GM06990 (cell line): Measurements from ENCODE around the gene SULT1A2.

Experiments used
- DNase-seq: peaks from one replicate; pipeline ENCODE4 v3.0.0-alpha.2; 2011; ENCODE audit not compliant: insufficient read length; ENCODE audit errors: extremely low read depth
- H3K27me3 ChIP-seq: replicated peaks from 2 replicates; pipeline ENCODE4 v1.6.0; 2011; ENCODE audit warnings: low read length; ENCODE audit not compliant: control insufficient read depth, insufficient read depth
- H3K36me3 ChIP-seq: 2 replicates; pipeline ENCODE4 v1.5.1; 2011; ENCODE audit warnings: low read length; ENCODE audit not compliant: control insufficient read depth, insufficient read depth
- H3K4me3 ChIP-seq: replicated peaks from 2 replicates; pipeline ENCODE4 v1.5.1; 2011; ENCODE audit warnings: low read depth, mild to moderate bottlenecking, control low read depth, low read length
- TF ChIP-seq, protein P1 (sequence below): IDR thresholded peaks from 2 replicates; pipeline ENCODE4 v1.5.1; 2011; ENCODE audit warnings: low read length, control low read depth, mild to moderate bottlenecking, inconsistent platforms; ENCODE audit not compliant: insufficient read depth, poor library complexity, severe bottlenecking

SULT1A2 gene

DNA sequence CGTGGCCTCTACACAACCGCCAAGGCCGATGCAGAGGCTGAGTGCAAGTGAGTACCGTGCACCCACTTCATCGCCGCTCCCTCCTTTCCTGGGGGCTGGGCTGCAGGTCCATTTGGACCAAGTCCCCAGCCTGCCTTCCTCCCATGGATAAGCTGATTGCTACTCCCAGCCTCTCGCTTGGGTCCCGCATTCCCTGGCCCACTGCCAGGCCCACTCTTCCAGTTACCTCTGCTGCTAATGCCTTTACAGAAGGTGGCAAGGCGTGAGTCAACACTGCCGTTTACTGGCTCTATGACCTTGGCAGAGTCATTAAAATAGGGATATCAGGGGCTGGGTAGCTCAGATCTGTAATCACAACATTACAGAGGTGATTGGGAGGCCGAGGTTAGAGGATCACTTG lies 11.2 kb downstream of the SULT1A2 start:
- no peak for DNase-seq
- Histone ChIP-seq H3K27me3 (no peaks in the 10 kb centered on the region), H3K4me3 (no peak overlapping the region), H3K36me3 (peaks cover 9% of the 10 kb centered on the region)
- TF ChIP-seq, protein P1, sequence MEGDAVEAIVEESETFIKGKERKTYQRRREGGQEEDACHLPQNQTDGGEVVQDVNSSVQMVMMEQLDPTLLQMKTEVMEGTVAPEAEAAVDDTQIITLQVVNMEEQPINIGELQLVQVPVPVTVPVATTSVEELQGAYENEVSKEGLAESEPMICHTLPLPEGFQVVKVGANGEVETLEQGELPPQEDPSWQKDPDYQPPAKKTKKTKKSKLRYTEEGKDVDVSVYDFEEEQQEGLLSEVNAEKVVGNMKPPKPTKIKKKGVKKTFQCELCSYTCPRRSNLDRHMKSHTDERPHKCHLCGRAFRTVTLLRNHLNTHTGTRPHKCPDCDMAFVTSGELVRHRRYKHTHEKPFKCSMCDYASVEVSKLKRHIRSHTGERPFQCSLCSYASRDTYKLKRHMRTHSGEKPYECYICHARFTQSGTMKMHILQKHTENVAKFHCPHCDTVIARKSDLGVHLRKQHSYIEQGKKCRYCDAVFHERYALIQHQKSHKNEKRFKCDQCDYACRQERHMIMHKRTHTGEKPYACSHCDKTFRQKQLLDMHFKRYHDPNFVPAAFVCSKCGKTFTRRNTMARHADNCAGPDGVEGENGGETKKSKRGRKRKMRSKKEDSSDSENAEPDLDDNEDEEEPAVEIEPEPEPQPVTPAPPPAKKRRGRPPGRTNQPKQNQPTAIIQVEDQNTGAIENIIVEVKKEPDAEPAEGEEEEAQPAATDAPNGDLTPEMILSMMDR = no peak

DNA sequence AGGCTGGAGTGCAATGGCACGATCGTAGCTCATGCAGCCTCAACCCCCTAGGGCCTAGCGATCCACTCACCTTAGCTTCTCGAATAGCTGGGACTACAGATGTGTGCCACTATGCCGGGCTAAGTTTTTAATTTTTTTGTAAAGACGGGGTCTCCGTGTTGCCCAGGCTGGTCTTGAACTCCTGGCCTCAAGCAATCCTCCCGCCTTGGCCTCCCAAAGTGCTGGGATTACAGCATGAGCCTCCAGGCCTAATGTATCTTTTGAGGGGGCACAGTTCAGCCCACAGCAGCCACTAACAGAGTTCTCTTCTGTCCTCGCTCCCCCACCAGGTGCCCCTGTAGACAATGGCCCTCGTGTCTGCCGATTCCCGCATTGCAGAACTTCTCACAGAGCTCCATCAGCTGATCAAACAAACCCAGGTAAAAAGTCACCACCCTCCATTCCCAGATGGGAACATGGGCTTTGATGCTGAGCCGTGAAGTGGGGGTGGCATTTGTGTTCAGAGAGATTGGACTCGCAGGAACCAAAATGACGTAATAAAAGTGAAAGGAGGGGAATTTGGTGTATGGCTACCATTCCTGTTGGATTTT lies 16.0 kb downstream of the SULT1A2 start:
- DNase-seq = no peak
- peaks cover 6% of the 10 kb centered on the region; the same call in 1 of the 2 replicates for H3K36me3 ChIP-seq
- H3K4me3 ChIP-seq = no peak overlapping the region
- TF ChIP-seq, protein P1 = no peak
- H3K27me3 ChIP-seq = no peaks in the 10 kb centered on the region

DNA sequence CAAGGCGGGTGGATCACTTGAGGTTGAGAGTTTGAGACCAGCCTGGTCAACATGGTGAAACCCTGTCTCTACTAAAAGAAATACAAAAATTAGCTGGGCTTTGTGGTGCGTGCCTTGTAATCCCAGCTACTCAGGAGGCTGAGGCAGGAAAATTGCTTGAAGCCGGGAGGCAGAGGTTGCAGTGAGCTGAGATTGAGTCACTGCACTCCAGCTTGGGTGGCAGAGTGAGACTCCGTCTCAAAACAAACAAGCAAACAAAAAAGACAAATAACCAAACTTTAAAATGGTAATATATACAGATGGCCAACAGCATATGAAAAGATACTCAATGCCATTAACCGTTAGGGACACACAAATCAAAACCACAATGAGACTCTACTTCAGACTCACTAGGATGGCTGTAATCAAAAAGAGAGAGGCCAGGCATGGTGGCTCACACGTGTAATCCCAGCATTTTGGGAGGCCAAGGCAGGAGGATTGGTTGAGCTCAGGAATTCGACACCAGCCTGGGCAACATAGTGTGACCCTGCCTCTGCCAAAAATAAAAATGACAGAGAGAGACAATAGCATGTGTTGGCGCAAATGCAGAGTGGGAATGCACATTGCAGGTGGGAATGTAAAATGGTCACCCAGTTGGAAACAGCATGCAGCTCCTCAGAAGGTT lies 21.3 kb downstream of the SULT1A2 start:
- DNase-seq = no peak
- Histone ChIP-seq H3K27me3 (no peaks in the 10 kb centered on the region), H3K36me3 (no peaks in the 10 kb centered on the region; the same call in 1 of the 2 replicates), H3K4me3 (no peak overlapping the region)
- TF ChIP-seq, protein P1 = no peak

DNA sequence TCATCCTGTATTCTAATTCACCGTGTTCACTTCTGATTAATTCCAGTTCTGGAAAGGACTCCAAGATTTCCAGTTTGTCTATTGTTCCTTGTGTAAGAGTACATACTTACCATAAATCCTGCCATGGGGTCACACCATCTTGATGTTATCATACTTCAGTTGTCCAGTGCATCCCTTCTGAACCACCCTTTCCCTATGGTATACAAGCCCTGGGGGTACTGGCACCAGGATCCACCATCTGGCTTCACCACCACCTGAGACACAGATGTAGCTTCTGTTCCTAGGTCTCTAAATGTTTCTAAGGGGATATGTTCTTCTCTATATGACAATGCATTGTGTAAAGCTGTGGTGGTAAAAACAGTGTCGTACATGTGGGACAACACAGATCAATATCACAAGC lies 21.9 kb downstream of the SULT1A2 start:
- DNase-seq = no peak
- H3K27me3 ChIP-seq = no peaks in the 10 kb centered on the region
- TF ChIP-seq, protein P1 = no peak
- H3K4me3 ChIP-seq = no peak overlapping the region
- no peaks in the 10 kb centered on the region; the same call in 1 of the 2 replicates for H3K36me3 ChIP-seq

DNA sequence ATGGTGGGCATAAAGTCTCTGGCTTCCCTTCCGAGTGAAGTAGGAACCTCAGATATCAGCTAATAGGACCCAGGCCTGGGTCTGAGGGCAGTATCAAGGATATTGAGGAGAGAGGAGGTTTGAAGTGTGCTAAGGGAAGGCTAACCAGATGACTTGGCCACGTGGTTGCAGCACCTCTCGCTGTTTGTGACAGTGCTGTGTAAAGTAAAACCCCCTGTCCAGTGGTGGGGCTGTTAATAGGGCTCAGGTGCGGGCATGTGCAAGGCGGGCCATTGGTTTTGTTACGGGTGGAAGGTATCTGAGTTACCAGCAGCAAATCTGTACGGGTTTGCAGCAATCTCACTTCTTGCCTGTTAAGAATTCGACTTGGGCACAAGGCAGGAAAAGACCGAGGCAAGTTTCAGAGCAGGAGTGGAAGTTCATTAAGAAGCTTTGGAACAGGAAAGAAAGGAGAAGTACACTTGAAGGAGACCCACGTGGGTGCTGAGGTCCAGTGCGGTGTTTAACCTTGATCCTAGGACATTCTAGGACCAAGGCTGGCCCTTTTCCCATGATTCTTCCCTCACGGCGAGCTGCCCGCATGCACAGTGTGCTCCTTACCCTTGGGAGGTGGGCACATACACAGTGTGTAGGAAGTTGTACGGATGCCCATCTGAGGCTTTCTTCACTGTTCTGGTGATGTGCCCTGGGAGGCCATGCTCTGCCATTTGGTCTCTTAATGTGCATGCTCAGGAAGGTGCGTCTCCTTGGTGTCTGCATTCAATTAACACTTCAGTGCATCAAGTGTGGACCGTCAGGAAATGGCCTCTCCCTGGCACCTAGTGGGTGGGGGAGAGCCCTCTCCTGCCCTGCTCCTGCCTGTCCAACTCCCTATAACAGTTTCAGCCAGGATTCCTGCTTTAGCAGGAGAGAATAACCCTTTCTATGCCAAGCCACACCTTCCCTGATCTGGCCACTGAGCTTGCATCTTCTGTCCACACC lies 22.8 kb downstream of the SULT1A2 start:
- no peak for DNase-seq
- Histone ChIP-seq H3K36me3 (no peaks in the 10 kb centered on the region; the same call in 1 of the 2 replicates), H3K27me3 (no peaks in the 10 kb centered on the region), H3K4me3 (no peak overlapping the region)
- TF ChIP-seq, protein P1 = no peak
